NCI-H2029 (cell line): ENCODE data around the gene CREBZF.

ENCODE experiments used
- DNase-seq: peaks from one replicate; lab custom pipeline; 2025; lab: John Stamatoyannopoulos, UW

Gene CREBZF, protein sequence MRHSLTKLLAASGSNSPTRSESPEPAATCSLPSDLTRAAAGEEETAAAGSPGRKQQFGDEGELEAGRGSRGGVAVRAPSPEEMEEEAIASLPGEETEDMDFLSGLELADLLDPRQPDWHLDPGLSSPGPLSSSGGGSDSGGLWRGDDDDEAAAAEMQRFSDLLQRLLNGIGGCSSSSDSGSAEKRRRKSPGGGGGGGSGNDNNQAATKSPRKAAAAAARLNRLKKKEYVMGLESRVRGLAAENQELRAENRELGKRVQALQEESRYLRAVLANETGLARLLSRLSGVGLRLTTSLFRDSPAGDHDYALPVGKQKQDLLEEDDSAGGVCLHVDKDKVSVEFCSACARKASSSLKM

DNA sequence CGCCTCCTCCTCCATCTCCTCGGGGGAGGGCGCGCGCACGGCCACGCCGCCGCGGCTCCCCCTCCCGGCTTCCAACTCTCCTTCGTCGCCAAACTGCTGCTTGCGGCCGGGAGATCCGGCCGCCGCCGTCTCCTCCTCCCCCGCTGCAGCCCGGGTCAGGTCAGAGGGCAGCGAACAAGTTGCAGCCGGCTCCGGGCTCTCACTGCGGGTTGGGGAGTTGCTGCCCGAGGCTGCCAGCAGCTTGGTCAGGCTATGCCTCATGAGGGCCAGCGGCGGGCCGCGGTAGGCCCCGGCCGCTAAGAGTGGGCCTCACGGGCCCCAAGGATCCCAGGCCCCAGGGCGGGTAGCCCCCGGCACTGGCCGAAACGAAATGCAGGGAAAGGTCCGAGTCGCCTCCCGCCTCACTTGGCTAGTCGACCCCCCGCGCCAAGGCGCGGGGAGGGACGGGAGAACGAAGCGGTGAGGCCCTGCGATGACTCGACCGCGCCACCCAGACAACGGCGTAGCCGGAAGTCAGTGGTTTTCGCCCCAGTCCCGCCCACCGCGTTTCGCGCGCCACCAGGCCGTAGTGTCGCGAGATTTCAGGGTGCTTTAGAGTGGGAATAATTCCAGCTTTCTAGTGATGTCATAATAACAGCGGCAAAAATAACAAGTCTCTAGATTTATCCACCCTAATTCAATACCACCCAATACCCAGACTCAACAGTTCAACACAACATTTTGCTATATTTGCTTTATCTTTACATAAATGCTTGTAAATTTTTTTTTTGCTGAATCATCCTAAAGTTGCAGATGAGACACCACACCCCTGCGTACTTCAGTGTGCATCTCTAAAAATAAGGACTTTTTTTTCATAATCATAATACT lies at the start of gene CREBZF:
Gene CREBZF (minus strand): TSS at position 515 of the 867 bp plus-strand sequence. CDS start 254 bp downstream, at position 261.
- peak; percentile 90 for DNase-seq

DNA sequence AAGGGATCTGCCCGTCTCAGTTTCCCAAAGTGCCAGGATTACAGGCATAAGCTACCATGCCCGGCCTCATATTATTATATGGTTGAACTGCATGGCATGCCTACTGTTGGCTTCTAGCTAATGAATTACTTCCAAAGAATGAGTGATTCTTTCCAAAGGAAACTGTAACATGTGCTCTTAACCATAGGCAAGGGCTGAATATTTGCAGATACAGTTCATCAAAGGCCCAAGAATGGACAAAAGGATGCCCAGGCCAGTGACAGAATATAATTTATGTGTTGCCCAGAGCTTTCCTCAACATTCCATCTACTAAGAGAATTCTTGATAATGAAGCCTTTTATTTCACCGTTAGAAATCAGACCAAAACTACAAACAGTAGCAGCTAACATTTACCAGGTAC lies 48.0 kb upstream of the CREBZF start:
- DNase-seq: no peak

DNA sequence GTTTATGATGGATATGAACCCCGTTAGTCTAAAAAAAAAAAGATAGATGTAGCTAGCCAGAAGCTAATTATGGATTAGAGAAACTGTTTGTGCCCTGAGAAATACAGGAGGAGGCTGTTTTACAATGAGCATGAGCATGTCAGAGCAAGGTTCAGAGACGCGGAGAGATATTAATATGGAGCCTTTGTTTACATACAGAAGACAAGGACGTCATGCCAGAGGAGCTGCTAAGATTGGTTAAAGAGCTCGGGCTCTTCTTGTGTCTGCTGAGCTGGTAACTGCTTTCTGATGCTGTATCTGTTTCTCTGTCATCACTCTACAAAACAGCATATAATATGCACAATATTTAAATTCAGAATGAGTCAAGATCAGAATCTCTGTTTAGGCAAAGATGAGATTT lies 46.0 kb upstream of the CREBZF start:
- no peak for DNase-seq

DNA sequence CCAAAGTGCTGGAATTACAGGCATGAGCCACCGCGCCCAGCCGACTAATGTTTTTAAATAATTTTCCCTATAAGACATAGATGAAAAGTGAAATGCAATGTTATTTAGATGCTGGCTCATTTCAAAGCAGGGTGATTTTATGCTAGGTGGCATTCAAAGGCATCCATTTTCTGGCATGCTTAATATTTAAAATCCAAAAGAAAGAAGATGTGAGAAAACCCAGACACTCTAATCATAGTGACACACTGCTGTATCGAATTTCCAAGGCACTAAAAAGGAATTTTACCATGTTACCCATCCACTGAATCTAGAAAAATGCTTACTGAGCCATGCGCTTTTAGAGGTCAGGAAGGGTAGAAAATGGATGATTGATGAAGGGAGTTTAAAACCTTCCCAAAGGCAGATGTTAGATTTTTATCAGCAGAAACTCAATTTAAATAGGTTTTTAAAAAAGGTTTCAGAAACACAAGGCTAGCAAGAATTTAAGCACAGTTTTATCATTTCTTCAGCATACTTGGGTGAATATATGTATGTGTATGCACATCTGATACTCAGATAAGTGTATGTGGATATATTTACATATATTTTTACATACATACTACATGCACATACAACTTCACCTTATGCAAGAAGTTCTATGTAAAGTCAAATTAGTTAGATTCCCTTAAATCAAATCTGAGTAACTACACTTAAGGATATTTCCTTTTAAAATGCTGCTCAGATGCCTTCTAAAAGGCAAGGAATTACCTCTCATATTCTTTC lies 45.2 kb upstream of the CREBZF start:
- no peak for DNase-seq

- DNase-seq: no peak
Observed at GRCh38 chr11:85705800-85706199, 40.9 kb upstream of the CREBZF start.

DNA sequence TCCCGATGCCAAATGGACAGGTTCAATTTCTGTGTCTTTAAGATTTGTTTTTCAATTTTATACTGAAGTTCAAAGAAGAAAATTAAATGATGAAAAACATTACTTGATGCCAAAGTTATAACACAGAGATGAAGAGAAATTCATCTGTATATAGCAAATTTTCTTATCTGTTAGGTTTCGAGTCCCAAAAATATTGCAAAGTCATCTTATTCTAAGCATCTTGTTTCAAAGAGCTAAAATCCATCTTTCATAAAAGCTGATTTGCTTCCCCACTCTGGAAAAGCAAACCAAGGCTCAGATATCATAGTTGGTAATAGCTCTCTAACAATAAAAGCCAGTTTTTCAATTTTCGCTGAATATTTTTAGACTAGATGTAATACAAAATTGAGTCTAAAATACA lies 40.0 kb upstream of the CREBZF start:
- DNase-seq: no peak

- no peak for DNase-seq
Observed at GRCh38 chr11:85699957-85700741, 35.2 kb upstream of the CREBZF start.

DNA sequence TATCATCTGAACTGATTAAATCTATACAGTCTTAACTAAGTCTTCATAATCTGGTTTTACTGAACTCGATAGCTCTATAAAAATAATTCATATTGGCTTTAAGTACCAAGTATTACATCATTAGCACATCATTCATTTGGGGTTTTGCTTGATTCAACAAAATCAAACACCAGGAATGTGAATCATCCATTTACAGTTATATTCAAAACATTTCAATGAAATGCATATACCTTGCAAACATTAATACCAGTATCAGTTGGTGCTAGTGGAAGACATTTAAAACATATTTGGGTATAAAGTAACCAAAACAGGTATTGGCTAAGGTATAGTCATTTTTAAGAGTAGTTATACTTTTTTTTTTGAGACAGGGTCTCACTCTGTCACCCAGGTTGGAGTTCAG lies 33.3 kb upstream of the CREBZF start:
- no peak for DNase-seq

- DNase-seq: no peak
Observed at GRCh38 chr11:85697747-85698146, 32.8 kb upstream of the CREBZF start.

- no peak for DNase-seq
Observed at GRCh38 chr11:85695546-85695945, 30.6 kb upstream of the CREBZF start.

GRCh38 chr11:85694385-85694980 lies 29.6 kb upstream of the CREBZF start:
- no peak for DNase-seq

GRCh38 chr11:85685820-85686459 lies 21.0 kb upstream of the CREBZF start, which contains the start of gene CCDC89:
TSS of gene CCDC89 (minus strand) at chr11:85686195. CDS start at chr11:85686130, 65 bp downstream.
- peak; percentile 59 for DNase-seq

DNA sequence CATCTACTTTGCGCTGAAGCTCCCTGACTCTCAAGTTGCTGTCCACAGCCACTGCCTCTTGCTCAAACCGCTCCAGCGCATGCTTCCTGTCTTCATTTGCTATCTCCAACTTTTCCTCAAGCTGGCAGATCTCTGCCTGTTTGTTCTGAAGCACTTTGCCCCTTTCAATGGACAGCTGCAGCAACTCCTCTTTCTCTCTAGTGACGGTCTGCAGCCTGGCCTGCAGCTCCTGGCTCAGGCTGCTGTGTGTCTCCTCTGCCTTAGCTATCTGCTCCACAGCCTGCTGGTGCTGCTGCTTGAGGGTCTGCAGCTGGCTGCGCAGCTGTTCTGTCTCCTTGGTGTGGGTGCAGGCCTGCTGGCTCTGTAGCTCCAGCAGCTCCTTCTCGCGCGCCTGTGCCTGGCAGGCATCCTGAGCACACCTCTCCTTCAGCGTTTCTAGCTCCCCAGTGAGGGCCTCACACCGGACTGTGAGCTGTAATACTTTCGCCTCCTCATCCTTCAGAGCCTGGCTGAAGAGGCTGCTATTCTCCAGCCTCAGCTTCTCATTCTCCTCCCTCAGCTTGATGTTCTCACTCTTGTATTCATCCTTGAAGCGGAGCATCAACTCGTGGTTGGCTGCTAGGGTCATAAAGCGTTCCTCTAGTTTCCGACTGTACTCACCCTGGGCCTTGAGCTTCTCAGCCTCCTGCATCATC lies 20.3 kb upstream of the CREBZF start:
- no peak for DNase-seq

DNA sequence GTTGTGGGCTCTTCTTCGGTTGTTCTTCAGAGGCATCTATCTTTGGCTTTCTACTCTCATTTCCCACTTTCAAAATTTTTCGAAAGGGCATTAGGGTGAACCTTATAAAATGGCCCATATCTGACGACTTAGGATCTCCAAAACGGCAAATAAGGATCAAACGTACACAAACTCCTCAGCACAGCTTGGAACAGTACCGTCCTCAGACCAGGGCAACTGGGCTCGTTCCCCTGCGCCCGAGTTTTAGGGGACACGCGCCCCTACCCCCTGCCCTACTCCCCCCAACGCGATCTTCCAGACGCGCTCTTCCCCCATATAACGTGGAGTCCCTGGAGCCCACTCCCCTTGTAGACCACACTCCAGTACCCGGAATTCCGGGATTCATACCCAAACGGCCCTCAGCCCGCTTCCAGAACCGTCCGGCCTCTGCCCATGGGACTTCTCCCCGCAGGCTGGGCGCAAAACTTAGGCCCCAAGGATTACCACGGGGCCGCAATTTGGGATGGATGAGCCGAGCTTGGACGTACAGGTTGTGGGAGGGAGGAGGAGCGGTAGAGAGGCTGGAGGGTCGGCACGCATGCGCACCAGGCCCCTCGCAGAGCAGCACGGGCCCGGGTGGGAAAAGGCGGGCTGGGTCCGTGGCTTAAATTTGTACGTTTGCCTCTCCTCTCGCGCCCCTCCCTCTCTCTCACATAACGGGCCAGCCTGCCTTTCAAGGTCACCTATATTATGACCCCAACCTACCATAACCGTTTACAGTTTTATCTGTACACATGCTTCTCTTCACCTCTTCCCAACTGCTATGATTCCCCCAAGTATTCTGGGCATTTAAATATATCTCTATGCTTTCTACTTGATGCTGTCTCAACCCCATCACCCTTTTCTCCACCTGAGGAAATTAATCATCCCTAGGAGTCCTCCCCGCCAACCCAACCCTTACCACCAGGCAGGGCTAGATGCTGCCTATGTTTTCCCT lies 17.7 kb upstream of the CREBZF start:
- DNase-seq: peak; percentile 21

- DNase-seq: no peak
Observed at GRCh38 chr11:85680897-85681296, 16.0 kb upstream of the CREBZF start.

- DNase-seq: no peak
Observed at GRCh38 chr11:85679576-85679975, 14.6 kb upstream of the CREBZF start.

DNA sequence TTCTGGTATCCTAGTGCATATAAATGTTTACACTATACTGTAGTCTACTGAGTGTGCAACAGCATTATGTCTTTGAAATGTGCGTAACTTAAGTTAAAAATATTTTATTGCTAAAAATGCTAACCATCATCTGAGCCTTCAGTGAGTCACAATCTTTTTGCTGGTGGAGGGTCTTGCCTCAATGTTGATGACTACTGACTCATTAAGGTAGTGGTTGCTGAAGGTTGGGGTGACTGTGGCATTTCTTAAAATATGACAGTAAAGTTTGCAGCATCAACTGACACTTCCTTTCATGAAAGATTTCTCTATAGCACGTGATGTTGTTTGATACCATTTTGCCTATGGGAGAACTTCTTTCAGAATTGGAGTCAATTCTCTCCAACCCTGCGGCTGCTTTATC lies 8.5 kb upstream of the CREBZF start:
- no peak for DNase-seq

- DNase-seq: no peak
Observed at GRCh38 chr11:85672105-85672902, 7.4 kb upstream of the CREBZF start.
